ENCODE results near the gene STAT6.
"Not testable (repeated sequence)": the region's sequence is repeated elsewhere in the genome, so short reads cannot be mapped to it uniquely, and the experiment has no call there.

Gene STAT6

DNA sequence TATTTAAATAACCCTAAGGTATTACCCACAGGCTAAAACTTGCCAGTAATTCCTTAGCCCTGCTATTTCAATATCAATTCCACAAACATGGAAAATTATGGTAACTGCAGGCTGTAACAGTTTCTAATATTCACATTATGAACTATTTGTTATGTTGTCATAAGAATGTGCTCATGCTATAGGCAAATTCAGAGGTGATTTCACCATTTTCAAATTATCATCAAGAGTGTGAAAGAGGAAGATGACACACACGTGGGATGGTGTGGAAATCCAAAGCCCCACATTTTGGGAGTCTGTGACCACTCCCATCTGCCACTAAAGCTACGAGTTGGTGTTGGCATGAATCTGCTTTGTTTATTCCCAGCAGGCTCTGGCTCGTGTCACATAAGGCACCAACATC, 55.3 kb downstream of the STAT6 start:
- H3K36me3 ChIP-seq (ENCODE audit: control insufficient read depth, low read length) = peaks cover 57% of the 10 kb centered on the region
- no peak overlapping the region for H3K4me2 ChIP-seq (ENCODE audit: low read length)
- no peak overlapping the region for H3K4me3 ChIP-seq (ENCODE audit: low read length)
- H4K20me1 ChIP-seq (ENCODE audit: control insufficient read depth, insufficient read depth, low read depth, low read length) = 0 out of 2 replicates have a peak, but pooled peaks cover 5% of the 10 kb centered on the region
- H3K27me3 ChIP-seq (ENCODE audit: control insufficient read depth, low read length) = no peaks in the 10 kb centered on the region
- no peak for TF ChIP-seq CTCF (IDR thresholded peaks at IDR 0.05; ENCODE audit: low read depth, low read length, poor library complexity, severe bottlenecking)
- no peak for TF ChIP-seq EZH2phosphoT487 (IDR thresholded peaks at IDR 0.05; ENCODE audit: borderline replicate concordance, low read length)
- no peak overlapping the region for H3K27ac ChIP-seq (ENCODE audit: low read depth, low read length)
- no peaks in the 10 kb centered on the region for H3K9me2 ChIP-seq (replicated peaks; ENCODE audit: control insufficient read depth, low read length)
- no peaks in the 10 kb centered on the region for H3K79me2 ChIP-seq (ENCODE audit: control insufficient read depth, low read length)
- H3K9me3 ChIP-seq (ENCODE audit: control insufficient read depth, insufficient read depth, low read length) = no peaks in the 10 kb centered on the region
- peaks cover 29% of the 10 kb centered on the region for H3K4me1 ChIP-seq (ENCODE audit: control insufficient read depth, low read length)
- H3F3A ChIP-seq (ENCODE audit: control insufficient read depth, insufficient read depth) = peaks cover 14% of the 10 kb centered on the region

DNA sequence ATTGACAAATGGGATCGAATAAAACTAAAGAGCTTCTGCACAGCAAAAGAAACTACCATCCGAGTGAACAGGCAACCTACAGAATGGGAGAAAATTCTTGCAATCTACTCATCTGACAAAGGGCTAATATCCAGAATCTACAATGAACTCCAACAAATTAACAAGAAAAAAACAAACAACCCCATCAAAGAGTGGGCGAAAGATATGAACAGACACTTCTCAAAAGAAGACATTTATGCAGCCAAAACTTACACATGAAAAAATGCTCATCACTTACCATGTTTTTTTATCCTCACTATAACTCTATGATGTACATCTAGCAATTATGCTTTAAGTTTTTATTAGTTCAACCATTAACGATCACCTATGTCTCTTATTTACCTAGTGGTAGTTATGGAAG, 57.3 kb downstream of the STAT6 start:
- not testable (repeated sequence) for H3K9me2 ChIP-seq (replicated peaks; ENCODE audit: control insufficient read depth, low read length); H3K4me2 ChIP-seq (ENCODE audit: low read length); H4K20me1 ChIP-seq (ENCODE audit: control insufficient read depth, insufficient read depth, low read depth, low read length); H3K27me3 ChIP-seq (ENCODE audit: control insufficient read depth, low read length); H3K4me1 ChIP-seq (ENCODE audit: control insufficient read depth, low read length); H3K4me3 ChIP-seq (ENCODE audit: low read length); H3K27ac ChIP-seq (ENCODE audit: low read depth, low read length); H3K79me2 ChIP-seq (ENCODE audit: control insufficient read depth, low read length); H3K9me3 ChIP-seq (ENCODE audit: control insufficient read depth, insufficient read depth, low read length)
- Histone ChIP-seq H3K36me3 (ENCODE audit: control insufficient read depth, low read length) (peaks cover 38% of the 10 kb centered on the region), H3F3A (ENCODE audit: control insufficient read depth, insufficient read depth) (peaks cover 14% of the 10 kb centered on the region)

DNA sequence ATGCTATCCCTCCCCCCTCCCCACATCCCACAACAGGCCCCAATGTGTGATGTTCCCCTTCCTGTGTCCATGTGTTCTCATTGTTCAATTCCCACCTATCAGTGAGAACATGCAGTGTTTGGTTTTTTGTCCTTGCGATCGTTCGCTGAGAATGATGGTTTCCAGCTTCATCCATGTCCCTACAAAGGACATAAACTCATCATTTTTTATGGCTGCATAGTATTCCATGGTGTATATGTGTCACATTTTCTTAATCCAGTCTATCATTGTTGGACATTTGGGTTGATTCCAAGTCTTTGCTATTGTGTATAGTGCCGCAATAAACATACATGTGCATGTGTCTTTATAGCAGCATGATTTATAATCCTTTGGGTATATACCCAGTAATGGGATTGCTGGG, 58.0 kb downstream of the STAT6 start:
- H3K4me2 ChIP-seq (ENCODE audit: low read length); H4K20me1 ChIP-seq (ENCODE audit: control insufficient read depth, insufficient read depth, low read depth, low read length); H3K9me2 ChIP-seq (replicated peaks; ENCODE audit: control insufficient read depth, low read length); H3K4me3 ChIP-seq (ENCODE audit: low read length); H3K79me2 ChIP-seq (ENCODE audit: control insufficient read depth, low read length); H3K4me1 ChIP-seq (ENCODE audit: control insufficient read depth, low read length); H3K27ac ChIP-seq (ENCODE audit: low read depth, low read length); H3K27me3 ChIP-seq (ENCODE audit: control insufficient read depth, low read length); H3K9me3 ChIP-seq (ENCODE audit: control insufficient read depth, insufficient read depth, low read length): not testable (repeated sequence)
- peaks cover 30% of the 10 kb centered on the region for H3K36me3 ChIP-seq (ENCODE audit: control insufficient read depth, low read length)
- H3F3A ChIP-seq (ENCODE audit: control insufficient read depth, insufficient read depth) = peaks cover 11% of the 10 kb centered on the region

DNA sequence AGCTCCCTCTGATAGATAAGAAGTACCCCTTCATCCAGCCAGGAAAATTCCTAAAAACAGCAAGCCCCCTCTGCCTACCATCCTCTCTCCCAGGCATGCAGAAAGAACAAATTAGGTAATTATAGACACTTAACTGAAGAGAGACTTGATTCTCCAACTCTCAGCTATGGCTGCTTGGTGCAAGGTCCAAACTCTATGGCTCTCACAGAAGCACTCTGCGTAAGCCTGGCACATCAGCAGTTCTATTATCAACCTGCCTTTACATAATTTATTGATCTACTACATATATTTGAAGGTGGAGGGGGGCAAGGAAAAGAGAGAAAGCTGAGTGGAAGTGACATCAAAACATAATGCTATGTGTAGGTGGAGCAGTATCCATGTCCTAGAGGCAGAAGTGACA, 60.2 kb downstream of the STAT6 start:
- peaks cover 9% of the 10 kb centered on the region for H3K36me3 ChIP-seq (ENCODE audit: control insufficient read depth, low read length)
- H3F3A ChIP-seq (ENCODE audit: control insufficient read depth, insufficient read depth) = 0 out of 2 replicates have a peak, but pooled peaks cover 8% of the 10 kb centered on the region
- no peak overlapping the region for H3K27ac ChIP-seq (ENCODE audit: low read depth, low read length)
- H3K4me2 ChIP-seq (ENCODE audit: low read length) = no peak overlapping the region
- H4K20me1 ChIP-seq (ENCODE audit: control insufficient read depth, insufficient read depth, low read depth, low read length) = no peaks in the 10 kb centered on the region
- TF ChIP-seq CTCF (IDR thresholded peaks at IDR 0.05; ENCODE audit: low read depth, low read length, poor library complexity, severe bottlenecking) = no peak
- no peak for TF ChIP-seq EZH2phosphoT487 (IDR thresholded peaks at IDR 0.05; ENCODE audit: borderline replicate concordance, low read length)
- H3K27me3 ChIP-seq (ENCODE audit: control insufficient read depth, low read length) = peaks cover 18% of the 10 kb centered on the region
- H3K79me2 ChIP-seq (ENCODE audit: control insufficient read depth, low read length) = no peaks in the 10 kb centered on the region
- H3K4me1 ChIP-seq (ENCODE audit: control insufficient read depth, low read length) = peaks cover 10% of the 10 kb centered on the region
- H3K4me3 ChIP-seq (ENCODE audit: low read length) = no peak overlapping the region
- no peaks in the 10 kb centered on the region for H3K9me2 ChIP-seq (replicated peaks; ENCODE audit: control insufficient read depth, low read length)
- H3K9me3 ChIP-seq (ENCODE audit: control insufficient read depth, insufficient read depth, low read length) = no peaks in the 10 kb centered on the region

All from DOHH2 (cell line).